Bronchus fibroblast of lung (primary cell): Measurements from ENCODE around the gene PDLIM4. TPM values are rescaled to one million over a fixed set of nuclear protein-coding genes. Genes with fewer than 3 reads are reported as not detected.

Source experiments
- total RNA-seq: library from RNA; depleted of rRNA; stranded (reverse); fragments of >200 nt; gene quantifications from 2 replicates; pipeline ENCODE4 v1.2.3, GENCODE V29; 2015

The PDLIM4 gene, protein sequence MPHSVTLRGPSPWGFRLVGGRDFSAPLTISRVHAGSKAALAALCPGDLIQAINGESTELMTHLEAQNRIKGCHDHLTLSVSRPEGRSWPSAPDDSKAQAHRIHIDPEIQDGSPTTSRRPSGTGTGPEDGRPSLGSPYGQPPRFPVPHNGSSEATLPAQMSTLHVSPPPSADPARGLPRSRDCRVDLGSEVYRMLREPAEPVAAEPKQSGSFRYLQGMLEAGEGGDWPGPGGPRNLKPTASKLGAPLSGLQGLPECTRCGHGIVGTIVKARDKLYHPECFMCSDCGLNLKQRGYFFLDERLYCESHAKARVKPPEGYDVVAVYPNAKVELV
- 59.6 and 71.6 TPM in 2 replicates for total RNA-seq

DNA sequence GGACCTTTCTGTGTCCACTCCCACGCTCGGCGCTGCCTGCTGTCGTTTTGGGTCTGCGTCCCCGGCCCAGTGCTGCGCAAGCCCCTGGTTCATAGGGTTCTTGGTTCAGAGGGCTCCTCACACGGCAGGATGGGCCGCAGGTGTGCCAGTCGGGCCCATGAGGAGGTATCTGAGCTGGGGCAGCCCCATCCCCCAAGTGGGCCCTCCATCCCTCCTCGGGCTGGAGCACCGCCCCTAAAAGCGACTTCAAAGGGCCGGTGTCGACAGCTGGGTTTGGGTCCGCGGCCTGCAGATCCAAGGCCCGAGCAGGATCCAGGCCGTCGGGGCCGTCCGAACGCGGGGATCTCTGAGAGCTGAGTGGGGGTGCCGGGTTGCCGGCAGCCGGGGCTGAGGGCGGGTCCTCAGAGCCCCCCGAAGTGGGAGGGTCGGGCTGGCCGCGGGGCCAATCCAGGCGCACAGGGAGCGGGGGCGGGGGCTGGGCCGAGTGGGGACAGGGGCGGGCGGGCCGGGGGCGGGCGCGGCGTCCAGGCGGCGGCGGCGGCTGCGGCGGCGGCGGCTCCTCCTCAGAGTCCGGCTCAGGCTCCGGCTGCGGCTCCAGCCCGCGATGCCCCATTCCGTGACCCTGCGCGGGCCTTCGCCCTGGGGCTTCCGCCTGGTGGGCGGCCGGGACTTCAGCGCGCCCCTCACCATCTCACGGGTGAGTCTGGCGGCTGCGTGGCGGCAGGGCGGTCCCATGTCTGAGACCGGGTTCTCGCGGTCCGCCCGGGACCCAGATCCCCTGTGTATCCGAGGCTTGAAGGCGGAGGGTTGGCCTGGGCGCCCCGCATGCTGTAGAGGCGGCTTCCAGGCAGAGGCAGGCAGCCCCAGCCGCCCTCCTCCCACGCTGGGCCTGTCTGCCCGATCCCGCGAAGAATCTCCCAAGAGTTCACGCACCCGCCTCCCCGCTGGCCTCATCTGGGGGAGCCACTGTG, at the start of gene PDLIM4:
Gene PDLIM4, plus strand, starts transcription at position 566 of the 971 bp plus-strand sequence. Its CDS starts 39 bp downstream, at position 605.

DNA sequence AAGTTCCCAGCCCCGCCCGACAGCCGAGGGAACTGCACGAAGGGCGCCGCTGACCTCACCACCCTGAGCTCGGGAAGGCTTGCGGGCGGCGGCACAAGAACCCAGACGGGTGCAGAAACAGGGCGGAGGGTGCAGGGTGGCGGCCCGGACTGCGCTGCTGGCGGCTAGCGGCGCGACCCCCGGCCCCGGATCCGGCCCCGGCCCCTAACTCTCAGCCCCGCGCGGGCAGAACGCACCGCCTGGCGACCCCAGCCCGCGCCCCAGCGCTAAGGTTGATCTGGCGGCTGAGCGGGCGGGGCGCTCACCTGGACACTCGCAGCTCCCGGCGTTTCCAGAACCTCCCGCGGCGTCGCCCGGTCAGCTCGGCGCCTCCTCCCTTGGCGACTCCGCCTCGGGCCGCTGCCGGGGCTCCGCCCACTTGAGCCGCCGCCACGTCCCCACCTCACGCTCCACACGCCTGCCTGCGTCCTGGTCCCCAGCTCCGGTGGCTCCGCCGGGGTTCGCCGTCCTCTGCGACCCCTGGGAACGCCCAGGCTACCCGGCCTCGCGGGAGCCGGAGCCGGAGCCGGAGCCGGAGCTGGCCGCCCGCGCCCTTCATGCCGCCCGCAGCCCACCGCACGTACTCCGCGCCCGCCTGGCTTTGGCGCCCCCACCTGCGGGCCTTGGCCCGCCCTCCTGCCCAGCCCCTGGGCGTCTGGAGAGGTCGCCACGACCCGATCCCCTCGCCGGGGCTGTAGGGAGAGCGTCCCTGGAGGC, 29.8 kb upstream of the PDLIM4 start, which contains the start of gene P4HA2:
Gene P4HA2, minus strand, starts transcription at position 369 of the 756 bp plus-strand sequence. CDS start 9,227 bp downstream, outside the sequence.

DNA sequence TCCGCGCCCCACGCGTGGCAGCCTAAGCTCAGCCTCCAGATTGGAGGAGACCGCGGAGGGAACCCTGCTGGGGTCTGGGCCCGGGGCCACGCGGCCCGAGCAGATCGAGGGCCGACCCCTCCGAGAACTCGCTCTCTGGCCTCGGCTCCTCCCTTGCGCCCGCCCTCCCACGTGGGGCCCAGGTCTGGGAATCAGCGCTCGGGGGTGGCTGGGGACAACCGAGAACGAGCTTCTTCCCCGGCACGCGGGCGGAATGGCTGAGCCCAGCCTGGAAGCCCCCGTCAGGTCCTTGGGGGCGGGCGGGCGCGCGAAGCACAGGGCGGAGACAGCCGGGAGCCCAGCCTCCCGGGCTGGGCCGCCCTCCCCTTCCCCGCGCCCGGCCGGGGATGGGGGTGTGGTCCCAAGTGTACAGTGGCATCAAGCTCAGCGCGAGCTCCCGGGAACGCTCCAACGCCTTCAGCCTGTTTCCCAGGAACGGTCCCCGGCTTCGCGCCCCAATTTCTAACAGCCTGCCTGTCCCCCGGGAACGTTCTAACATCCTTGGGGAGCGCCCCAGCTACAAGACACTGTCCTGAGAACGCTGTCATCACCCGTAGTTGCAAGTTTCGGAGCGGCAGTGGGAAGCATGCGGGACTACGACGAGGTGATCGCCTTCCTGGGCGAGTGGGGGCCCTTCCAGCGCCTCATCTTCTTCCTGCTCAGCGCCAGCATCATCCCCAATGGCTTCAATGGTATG, 36.7 kb downstream of the PDLIM4 start, which contains the start of gene SLC22A4:
Gene SLC22A4, plus strand, starts transcription at position 403 of the 736 bp plus-strand sequence. Its CDS starts 223 bp downstream, at position 626.

Other genes starting within 250 kb of the PDLIM4 start
- gene ACSL6, start 246.0 kb upstream of the PDLIM4 start, total RNA-seq: under 0.01 TPM in 1 of 2 replicates, not detected in the other
- gene IL3, start 197.0 kb upstream of the PDLIM4 start, total RNA-seq: not detected in 2 replicates
- gene CSF2, start 183.9 kb upstream of the PDLIM4 start, total RNA-seq: 0.74 and 0.84 TPM in 2 replicates
- 54.0 and 59.6 TPM in 2 replicates for gene P4HA2, start 29.8 kb upstream of the PDLIM4 start, total RNA-seq
- 1.7 and 2.1 TPM in 2 replicates for gene SLC22A4, start 36.7 kb downstream of the PDLIM4 start, total RNA-seq
- gene SLC22A5, start 112.0 kb downstream of the PDLIM4 start, total RNA-seq: 3.2 and 4.6 TPM in 2 replicates
- gene IRF1, start 233.1 kb downstream of the PDLIM4 start, total RNA-seq: 12.9 and 13.1 TPM in 2 replicates